Measurements from ENCODE around the gene ZBTB21.

The ZBTB21 gene

DNA sequence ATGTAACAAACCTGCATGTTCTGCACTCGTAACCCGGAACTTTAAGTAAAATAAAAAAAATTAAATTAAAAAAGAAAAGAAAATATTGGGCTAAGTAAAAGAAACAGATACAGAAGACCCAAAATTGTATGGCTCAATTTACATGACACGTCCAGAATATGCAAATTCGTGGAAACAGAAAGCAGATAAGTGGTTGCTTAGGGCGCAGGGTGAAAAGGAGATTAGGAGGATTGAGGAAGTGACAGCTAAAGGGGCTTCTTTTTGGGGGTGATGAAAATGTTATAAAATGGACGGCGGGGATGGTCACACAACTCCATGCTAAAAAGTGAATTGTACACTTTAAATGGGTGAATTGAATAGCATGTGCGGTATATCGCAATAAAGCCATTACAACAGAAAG is 27.4 kb upstream of the ZBTB21 start:
- DNase-seq (ENCODE audit: low spot score) = no peak
- in situ Hi-C loops (cut with MboI; ENCODE audit: low sequenced_read_pairs, unreplicated experiment) = no loop called here
- TF ChIP-seq, protein P1, sequence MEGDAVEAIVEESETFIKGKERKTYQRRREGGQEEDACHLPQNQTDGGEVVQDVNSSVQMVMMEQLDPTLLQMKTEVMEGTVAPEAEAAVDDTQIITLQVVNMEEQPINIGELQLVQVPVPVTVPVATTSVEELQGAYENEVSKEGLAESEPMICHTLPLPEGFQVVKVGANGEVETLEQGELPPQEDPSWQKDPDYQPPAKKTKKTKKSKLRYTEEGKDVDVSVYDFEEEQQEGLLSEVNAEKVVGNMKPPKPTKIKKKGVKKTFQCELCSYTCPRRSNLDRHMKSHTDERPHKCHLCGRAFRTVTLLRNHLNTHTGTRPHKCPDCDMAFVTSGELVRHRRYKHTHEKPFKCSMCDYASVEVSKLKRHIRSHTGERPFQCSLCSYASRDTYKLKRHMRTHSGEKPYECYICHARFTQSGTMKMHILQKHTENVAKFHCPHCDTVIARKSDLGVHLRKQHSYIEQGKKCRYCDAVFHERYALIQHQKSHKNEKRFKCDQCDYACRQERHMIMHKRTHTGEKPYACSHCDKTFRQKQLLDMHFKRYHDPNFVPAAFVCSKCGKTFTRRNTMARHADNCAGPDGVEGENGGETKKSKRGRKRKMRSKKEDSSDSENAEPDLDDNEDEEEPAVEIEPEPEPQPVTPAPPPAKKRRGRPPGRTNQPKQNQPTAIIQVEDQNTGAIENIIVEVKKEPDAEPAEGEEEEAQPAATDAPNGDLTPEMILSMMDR (IDR thresholded peaks at IDR 0.05; ENCODE audit: borderline replicate concordance, control extremely low read depth, extremely low read depth, insufficient read depth, missing control alignments) = no peak

DNA sequence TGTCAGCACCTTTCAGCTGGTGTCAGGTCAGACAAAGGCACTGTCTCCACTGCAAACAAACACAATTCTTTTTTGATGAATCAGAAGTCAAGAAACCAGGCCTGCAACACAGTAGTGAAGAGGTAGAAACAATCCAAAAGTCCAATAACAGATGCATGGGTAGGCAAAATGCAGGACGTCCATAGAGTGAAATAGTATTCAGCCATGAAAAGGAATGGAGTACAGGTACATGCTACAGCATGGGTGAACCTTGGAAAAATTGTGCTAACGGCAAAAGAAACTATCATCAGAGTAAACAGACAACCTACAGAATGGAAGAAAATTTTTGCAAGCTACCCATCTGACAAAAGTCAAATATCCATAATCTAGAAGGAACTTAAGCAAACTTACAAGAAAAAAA is 26.2 kb upstream of the ZBTB21 start:
- in situ Hi-C loops (cut with MboI; ENCODE audit: low sequenced_read_pairs, unreplicated experiment) = no loop called here
- no peak for DNase-seq (ENCODE audit: low spot score)

DNA sequence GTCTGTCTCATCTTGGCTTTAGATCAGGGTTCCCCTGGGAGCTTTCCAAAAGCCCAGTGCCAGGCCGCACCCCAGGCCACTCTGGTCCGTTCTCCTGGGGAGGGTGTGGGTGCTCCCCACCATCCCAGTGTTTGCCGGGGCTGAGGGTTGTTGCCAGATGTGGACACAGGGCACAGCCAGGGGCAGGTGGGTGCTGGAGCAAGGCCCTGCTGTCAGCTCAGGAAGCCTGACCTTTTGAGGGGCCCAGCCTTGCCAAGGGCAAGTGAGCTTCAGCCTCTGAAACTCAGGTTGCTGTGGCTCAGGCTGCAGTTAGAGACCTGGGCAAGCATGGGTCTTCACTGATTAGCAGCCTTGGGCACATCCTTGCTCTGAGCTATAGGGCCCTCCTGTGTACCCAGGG is 22.8 kb upstream of the ZBTB21 start:
- DNase-seq (ENCODE audit: low spot score) = no peak
- TF ChIP-seq, protein P1 (IDR thresholded peaks at IDR 0.05; ENCODE audit: borderline replicate concordance, control extremely low read depth, extremely low read depth, insufficient read depth, missing control alignments) = no peak
- in situ Hi-C loops (cut with MboI; ENCODE audit: low sequenced_read_pairs, unreplicated experiment) = no loop called here

More for the DNA sequence above, 26.2 kb upstream of the ZBTB21 start:
- TF ChIP-seq, protein P1 (IDR thresholded peaks at IDR 0.05; ENCODE audit: borderline replicate concordance, control extremely low read depth, extremely low read depth, insufficient read depth, missing control alignments) = no peak

DNA sequence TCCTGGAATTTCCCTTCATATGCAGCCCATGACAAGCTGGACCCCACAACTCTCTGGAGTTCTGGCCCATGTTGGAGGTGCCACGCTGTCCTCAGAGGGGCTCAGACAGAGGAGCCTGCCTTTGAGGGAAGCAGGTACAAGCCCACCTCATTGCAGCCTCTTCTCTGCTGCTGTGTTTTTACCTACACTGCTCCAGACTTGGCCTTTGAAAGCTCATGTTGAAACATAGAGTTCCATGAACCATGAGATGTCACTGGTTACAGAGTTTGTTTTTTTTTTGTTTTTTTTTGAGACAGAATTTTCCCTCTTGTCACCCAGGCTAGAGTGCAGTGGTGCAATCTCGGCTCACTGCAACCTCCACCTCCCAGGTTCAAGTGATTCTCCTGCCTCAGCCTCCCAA is 22.1 kb upstream of the ZBTB21 start:
- in situ Hi-C loops (cut with MboI; ENCODE audit: low sequenced_read_pairs, unreplicated experiment) = no loop called here
- no peak for DNase-seq (ENCODE audit: low spot score)
- TF ChIP-seq, protein P1 (IDR thresholded peaks at IDR 0.05; ENCODE audit: borderline replicate concordance, control extremely low read depth, extremely low read depth, insufficient read depth, missing control alignments) = no peak

DNA sequence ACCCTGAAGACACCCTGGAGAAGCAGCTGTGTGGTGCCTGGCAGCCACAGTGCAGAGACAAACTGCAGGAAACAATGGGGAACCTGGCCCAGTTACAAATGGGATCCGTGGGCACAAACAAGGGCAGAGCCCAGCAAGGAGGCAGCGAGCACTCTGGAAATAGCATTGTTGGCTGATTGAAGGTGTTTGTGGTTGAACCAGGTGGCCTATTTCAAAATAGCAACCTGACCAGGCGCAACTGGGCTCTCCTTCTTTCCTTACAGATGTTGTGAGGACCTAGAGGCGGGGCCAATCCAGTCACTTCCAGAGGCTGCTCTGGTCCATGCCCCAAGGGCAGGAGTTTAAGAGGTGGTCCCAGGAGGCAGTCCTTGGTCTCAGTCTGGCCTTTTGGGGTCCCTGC is 21.7 kb upstream of the ZBTB21 start:
- TF ChIP-seq, protein P1 (IDR thresholded peaks at IDR 0.05; ENCODE audit: borderline replicate concordance, control extremely low read depth, extremely low read depth, insufficient read depth, missing control alignments) = no peak
- no peak for DNase-seq (ENCODE audit: low spot score)
- in situ Hi-C loops (cut with MboI; ENCODE audit: low sequenced_read_pairs, unreplicated experiment) = no loop called here

DNA sequence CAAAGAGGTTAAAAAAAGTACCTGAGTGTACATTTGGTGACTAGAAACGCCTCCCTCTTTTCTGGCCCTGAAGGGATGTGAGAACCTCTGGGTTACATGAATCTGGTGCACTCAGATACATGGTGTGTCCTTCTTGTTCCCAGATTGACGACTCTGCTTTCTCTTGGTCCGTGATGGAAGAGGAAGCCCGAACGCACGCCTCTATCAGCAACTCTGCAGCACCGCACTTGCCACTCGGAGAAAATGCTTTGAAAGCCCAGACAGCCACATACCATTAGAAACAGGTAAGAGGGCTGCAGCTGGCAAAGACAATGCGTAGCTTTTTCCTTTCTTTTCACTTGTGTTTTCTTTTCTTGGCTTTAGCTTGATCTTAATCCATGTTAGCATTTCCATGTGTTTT is 21.1 kb upstream of the ZBTB21 start:
- TF ChIP-seq, protein P1 (IDR thresholded peaks at IDR 0.05; ENCODE audit: borderline replicate concordance, control extremely low read depth, extremely low read depth, insufficient read depth, missing control alignments) = no peak
- DNase-seq (ENCODE audit: low spot score) = no peak
- in situ Hi-C loops (cut with MboI; ENCODE audit: low sequenced_read_pairs, unreplicated experiment) = no loop called here

DNA sequence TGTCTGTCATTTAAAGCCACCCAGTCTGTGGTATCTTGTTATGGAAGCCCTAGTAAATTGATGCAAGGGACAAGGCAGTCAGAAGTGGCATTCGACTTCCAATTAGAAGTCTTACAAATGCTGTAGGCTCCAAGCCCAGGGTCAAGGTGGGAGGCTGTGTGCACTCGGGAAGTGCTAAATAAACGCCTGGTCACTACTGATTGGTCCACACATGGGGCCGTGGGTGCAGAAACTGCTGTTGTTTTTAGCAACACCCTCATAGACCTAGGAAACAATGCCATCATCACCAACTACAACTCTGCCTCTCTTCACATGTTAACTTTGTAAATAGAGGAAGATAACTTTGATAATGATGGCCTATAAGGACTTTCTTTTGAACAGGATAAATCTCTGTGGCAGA is 20.2 kb upstream of the ZBTB21 start:
- TF ChIP-seq, protein P1 (IDR thresholded peaks at IDR 0.05; ENCODE audit: borderline replicate concordance, control extremely low read depth, extremely low read depth, insufficient read depth, missing control alignments) = no peak
- no peak for DNase-seq (ENCODE audit: low spot score)
- in situ Hi-C loops (cut with MboI; ENCODE audit: low sequenced_read_pairs, unreplicated experiment) = no loop called here
